Lower lobe of right lung (tissue), 2 donors: Measurements from ENCODE around the gene KIF14. TPM values are rescaled to one million over a fixed set of nuclear protein-coding genes. Genes with fewer than 3 reads are reported as not detected.
"Not testable (repeated sequence)": the region's sequence is repeated elsewhere in the genome, so short reads cannot be mapped to it uniquely, and the experiment has no call there.

Experiments
- ATAC-seq, 2 donors: fragments of 200-7000 bp; cut with Tn5 transposase; one replicate each; pipeline ENCODE4 v1.9.1; 2020 to 2022; ENCODE audit warnings: mild to moderate bottlenecking in 2 of 2, moderate library complexity in 2 of 2
- DNase-seq: peaks from one replicate; pipeline ENCODE4 v3.0.0-alpha.2; 2020
- H3K27ac ChIP-seq: fragments of 200-600 bp; one replicate; pipeline ENCODE4 v1.8.0; 2022
- H3K27me3 ChIP-seq: fragments of 200-600 bp; one replicate; pipeline ENCODE4 v1.8.0; 2022; ENCODE audit warnings: low read depth
- H3K36me3 ChIP-seq: fragments of 200-600 bp; one replicate; pipeline ENCODE4 v1.8.0; 2022; ENCODE audit warnings: mild to moderate bottlenecking
- H3K4me1 ChIP-seq: fragments of 200-600 bp; one replicate; pipeline ENCODE4 v1.8.0; 2022
- H3K4me3 ChIP-seq: fragments of 200-600 bp; one replicate; pipeline ENCODE4 v1.8.0; 2022; ENCODE audit warnings: mild to moderate bottlenecking
- H3K9me3 ChIP-seq: fragments of 200-600 bp; one replicate; pipeline ENCODE4 v1.8.0; 2022
- intact Hi-C: fragments of 100-400 bp; cut with DNase I; formaldehyde crosslinking; loops from one replicate; pipeline ENCODE4 v1.11.0; 2022
- total RNA-seq: library from RNA; stranded (reverse); fragmentation: NEBNext Ultra II Directional; extraction: Animal tissue kit (Norgen Biotek cat#: 25700); gene quantifications from one replicate; pipeline ENCODE4 v1.2.1, GENCODE V29; 2021
- TF ChIP-seq, protein P1 (sequence below): fragments of 200-600 bp; IDR thresholded peaks from one replicate; pipeline ENCODE4 v1.8.0; 2022; ENCODE audit warnings: antibody characterized with exemption, mild to moderate bottlenecking
- donor health status: DM: no; HTN: yes; CAD: no; lungs with severe emphysema.

KIF14 gene
- total RNA-seq, 1 donor from 2014 or later = 0.44 TPM

- H3K27ac ChIP-seq = peak overlapping the region; percentile 15
- no peaks in the 10 kb centered on the region for H3K27me3 ChIP-seq
- intact Hi-C loops = no loop called here
- H3K9me3 ChIP-seq = no peaks in the 10 kb centered on the region
- H3K4me1 ChIP-seq = no peaks in the 10 kb centered on the region
- TF ChIP-seq, protein P1, sequence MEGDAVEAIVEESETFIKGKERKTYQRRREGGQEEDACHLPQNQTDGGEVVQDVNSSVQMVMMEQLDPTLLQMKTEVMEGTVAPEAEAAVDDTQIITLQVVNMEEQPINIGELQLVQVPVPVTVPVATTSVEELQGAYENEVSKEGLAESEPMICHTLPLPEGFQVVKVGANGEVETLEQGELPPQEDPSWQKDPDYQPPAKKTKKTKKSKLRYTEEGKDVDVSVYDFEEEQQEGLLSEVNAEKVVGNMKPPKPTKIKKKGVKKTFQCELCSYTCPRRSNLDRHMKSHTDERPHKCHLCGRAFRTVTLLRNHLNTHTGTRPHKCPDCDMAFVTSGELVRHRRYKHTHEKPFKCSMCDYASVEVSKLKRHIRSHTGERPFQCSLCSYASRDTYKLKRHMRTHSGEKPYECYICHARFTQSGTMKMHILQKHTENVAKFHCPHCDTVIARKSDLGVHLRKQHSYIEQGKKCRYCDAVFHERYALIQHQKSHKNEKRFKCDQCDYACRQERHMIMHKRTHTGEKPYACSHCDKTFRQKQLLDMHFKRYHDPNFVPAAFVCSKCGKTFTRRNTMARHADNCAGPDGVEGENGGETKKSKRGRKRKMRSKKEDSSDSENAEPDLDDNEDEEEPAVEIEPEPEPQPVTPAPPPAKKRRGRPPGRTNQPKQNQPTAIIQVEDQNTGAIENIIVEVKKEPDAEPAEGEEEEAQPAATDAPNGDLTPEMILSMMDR = no peak
- H3K36me3 ChIP-seq = no peaks in the 10 kb centered on the region
- H3K4me3 ChIP-seq = no peak overlapping the region
- no peak for DNase-seq
- peak; percentile 77 to 89 for ATAC-seq
These were observed 31.9 kb downstream of the KIF14 start for GRCh38 chr1:200588698-200589097.

DNA sequence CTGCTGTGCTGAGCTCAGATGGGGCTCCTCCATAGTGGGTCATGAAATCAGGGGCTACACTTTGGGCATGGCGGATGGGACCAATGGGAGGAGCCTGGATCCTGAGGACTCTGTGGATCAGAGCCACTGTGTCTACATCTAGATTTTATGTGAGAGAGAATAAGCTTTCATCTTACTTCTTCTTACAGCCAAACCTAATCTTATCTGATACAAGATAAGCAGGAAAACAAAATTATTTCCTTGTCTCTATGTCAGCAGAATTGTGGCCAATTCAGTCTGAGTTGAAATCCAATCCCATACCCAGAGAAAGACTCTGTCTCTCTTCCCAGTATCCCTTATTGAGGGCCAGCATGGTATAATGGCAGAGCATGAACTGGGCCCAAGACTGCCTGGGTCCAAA, 56.2 kb downstream of the KIF14 start:
- Histone ChIP-seq H3K27ac (no peak overlapping the region), H3K4me3 (no peak overlapping the region), H3K9me3 (no peaks in the 10 kb centered on the region), H3K36me3 (no peaks in the 10 kb centered on the region), H3K4me1 (no peaks in the 10 kb centered on the region), H3K27me3 (no peaks in the 10 kb centered on the region)
- no peak for ATAC-seq
- DNase-seq = no peak
- TF ChIP-seq, protein P1 = no peak
- intact Hi-C loops = no loop called here

DNA sequence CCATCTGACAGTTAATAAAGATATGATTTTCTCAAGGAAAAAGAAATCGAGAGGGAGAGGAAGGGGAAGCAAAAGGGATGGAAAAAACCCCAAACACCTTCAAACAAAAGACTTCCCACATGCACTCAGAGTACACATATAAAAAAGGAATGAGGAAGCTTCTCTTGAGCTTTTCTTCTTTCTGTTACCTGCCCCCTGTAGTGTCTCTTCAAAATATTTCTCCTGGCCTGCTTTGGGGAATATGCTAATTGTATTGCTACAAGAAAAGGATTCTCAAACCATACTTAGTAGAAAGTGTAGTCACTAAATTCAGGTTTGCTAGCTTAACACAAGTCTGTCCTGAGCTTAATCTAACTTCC, 58.7 kb downstream of the KIF14 start:
- H3K4me3 ChIP-seq = no peak overlapping the region
- no peaks in the 10 kb centered on the region for H3K9me3 ChIP-seq
- no peak for ATAC-seq
- TF ChIP-seq, protein P1 = no peak
- no peaks in the 10 kb centered on the region for H3K36me3 ChIP-seq
- DNase-seq = no peak
- H3K27me3 ChIP-seq = no peaks in the 10 kb centered on the region
- no peaks in the 10 kb centered on the region for H3K4me1 ChIP-seq
- intact Hi-C loops = no loop called here
- no peak overlapping the region for H3K27ac ChIP-seq

DNA sequence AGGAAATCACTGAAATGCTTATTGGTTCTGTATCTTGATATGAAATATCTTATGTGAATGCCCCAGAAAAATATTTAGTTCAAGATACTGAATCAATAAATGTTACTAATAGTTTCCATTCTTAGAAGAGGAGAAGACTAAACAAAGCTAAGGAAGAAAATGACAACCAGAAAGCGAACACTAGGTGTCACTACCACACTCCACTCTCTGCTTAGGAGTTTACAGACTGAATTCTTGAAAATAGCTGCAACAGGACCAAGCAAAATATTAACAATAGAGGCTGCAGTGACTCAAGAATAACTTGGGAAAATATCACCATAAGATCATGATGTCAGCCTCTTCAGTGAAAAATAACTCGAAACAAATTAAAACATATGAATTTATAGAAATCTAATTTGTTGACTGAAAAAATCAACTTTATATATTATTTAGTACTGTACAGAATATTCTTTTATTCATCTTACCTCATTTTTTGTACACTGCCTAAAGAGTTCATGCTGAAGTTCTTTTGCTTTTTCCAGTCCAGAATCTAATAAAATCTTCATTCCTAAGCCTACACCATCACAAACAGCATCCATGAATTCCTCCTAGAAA, 61.6 kb downstream of the KIF14 start:
- no peaks in the 10 kb centered on the region for H3K4me1 ChIP-seq
- no peak overlapping the region for H3K27ac ChIP-seq
- H3K27me3 ChIP-seq = no peaks in the 10 kb centered on the region

DNA sequence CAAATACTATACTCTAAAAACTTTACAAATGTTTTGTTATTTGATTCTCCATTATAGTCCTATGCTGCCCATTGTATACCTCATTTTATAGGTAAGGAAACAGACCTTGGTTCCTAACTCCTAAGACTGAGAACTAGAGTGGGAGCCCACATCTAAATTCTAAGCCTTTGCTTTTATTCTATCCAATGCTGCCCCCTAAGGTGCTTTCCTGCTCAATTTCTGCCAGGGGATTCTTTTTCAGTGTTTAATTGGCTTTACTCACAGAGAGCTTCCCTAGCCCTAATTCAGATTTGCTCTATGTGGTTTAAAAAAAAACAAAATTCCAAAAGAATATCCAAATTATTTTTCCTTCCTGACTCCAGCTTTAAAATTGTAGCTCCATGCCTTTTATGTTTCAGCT, 64.5 kb downstream of the KIF14 start:
- Histone ChIP-seq H3K4me1 (no peaks in the 10 kb centered on the region), H3K4me3 (no peak overlapping the region), H3K36me3 (no peaks in the 10 kb centered on the region), H3K27ac (no peak overlapping the region), H3K27me3 (no peaks in the 10 kb centered on the region), H3K9me3 (no peaks in the 10 kb centered on the region)
- TF ChIP-seq, protein P1 = no peak
- ATAC-seq = no peak
- DNase-seq = no peak
- intact Hi-C loops = no loop called here

More for the DNA sequence above, 61.6 kb downstream of the KIF14 start:
- TF ChIP-seq, protein P1 = peak; percentile 61
- Histone ChIP-seq H3K36me3 (no peaks in the 10 kb centered on the region), H3K9me3 (no peaks in the 10 kb centered on the region), H3K4me3 (no peak overlapping the region)
- no peak for DNase-seq
- intact Hi-C loops = no loop called here
- peak in 1 of 2 donors; percentile 53 for ATAC-seq

DNA sequence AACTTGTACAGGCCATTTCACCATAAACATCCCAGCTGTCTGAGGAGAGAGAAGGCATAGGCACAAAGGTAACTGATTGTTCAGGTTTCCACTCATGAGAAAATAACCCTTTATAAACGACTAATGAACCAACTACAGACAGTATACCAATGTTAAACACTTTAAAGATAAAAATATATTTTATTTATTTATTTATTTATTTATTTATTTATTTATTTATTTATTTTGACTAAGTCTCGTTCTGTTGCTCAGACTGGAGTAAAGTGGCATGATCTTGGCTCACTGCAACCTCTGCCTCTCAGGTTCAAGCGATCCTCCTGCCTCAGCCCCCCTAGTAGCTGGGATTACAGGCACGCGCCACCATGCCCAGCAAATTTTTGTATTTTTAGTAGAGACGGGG, 67.8 kb downstream of the KIF14 start:
- intact Hi-C loops, H3K36me3 ChIP-seq, H3K27ac ChIP-seq, H3K4me3 ChIP-seq, ATAC-seq, H3K9me3 ChIP-seq, DNase-seq, H3K4me1 ChIP-seq, H3K27me3 ChIP-seq: not testable (repeated sequence)
